ENCODE results near the gene FAM193B.
A peak's percentile ranks its signal among the peaks of the same experiment; 100 is the strongest.

FAM193B gene

DNA sequence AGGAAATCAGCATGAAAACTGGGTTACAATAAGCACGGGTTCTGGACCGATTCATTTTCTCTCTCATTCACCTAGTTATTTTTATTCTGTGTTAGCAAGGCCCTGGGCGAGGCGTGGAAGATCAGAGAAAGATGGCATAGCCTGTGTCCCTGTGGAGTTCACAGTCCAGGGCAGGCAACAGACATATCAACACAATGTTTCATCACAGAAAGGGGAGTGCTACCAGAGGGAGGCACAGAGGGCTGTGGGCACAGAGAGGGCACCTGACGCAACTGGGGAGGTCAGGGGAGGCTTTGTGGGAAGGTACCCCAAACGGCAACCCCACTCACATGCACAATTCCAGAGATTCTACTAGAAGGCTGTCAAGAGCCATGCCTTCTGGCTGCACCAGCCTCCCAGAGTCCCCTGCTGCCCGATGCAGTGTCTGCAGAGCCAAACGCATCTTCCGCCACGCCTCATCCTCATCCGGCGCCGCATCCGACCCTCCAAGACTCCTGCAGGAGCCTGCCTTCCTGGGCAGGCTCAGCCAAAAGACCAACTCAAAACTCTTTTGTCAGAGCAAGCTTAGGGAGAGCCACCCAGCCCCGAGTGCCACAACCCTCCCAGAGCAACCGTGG lies 1.4 kb downstream of the FAM193B start:
- Histone ChIP-seq H3K27me3 (no peaks in the 10 kb centered on the region), H3K27ac (peak overlapping the region; percentile 92 to 95), H3K4me3 (peak overlapping the region; percentile 98 to 100), H3K4me1 (peaks cover 0 to 46% (median 24%) of the 10 kb centered on the region in 4 donors), H3K36me3 (peaks cover 0 to 6% (median 0%) of the 10 kb centered on the region in 3 donors), H3K9me3 (no peaks in the 10 kb centered on the region)
- TF ChIP-seq CTCF (IDR thresholded peaks at IDR 0.05), result no peak
- intact Hi-C loops (cut with DNase I; ENCODE audit: low total_unique reads), result no loop called here
- no peak for DNase-seq

DNA sequence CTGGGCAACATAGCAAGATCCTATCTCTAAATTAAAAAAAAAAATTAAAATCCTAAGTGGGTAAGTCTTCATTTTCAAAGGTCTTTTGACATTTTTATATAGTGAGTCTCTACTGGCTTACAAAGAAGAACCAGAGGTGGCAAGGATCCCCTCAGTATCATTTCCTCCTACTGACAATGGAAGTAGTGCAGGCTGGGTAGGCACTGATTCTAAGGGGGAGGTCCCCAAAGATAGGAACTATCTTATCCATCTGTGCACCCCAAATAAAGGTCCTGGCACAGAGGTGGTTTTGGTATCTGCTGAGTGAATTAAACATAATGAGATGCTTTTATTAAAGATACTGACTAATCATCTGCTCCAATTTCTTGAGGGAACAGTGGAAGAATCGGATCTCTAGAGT lies 4.2 kb downstream of the FAM193B start:
- intact Hi-C loops (cut with DNase I; ENCODE audit: low total_unique reads), result no loop called here
- Histone ChIP-seq H3K4me3 (no peak overlapping the region), H3K27me3 (no peaks in the 10 kb centered on the region), H3K27ac (peak overlapping the region in 1 of 2 donors; percentile 10), H3K9me3 (no peaks in the 10 kb centered on the region), H3K4me1 (peaks cover 0 to 71% (median 47%) of the 10 kb centered on the region in 4 donors), H3K36me3 (peaks cover 0 to 6% (median 0%) of the 10 kb centered on the region in 3 donors)
- no peak for DNase-seq
- no peak for TF ChIP-seq CTCF (IDR thresholded peaks at IDR 0.05)

DNA sequence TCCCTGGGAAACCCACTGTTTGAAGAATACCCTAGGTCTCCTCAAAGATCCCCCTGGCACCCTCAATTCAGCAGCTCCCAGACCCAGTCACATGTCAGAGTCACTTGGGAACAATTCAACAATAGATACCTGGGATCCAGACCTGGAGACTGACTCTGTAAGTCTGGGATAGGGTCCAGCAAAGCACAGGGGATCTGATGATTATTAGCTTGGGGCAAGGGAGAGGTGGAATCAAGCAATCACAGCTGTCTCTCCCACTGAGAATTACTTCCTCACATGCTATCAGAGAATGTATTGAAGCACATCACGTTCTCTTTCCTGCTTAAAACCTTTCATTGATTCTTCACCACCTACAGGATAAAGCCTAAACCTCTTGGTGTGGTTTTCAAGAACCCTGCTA lies 5.9 kb downstream of the FAM193B start:
- H3K9me3 ChIP-seq, result no peaks in the 10 kb centered on the region
- intact Hi-C loops (cut with DNase I; ENCODE audit: low total_unique reads), result no loop called here
- H3K27ac ChIP-seq, result peak overlapping the region in 1 of 2 donors; percentile 51
- no peak for DNase-seq
- no peak for TF ChIP-seq CTCF (IDR thresholded peaks at IDR 0.05)
- no peaks in the 10 kb centered on the region for H3K27me3 ChIP-seq
- peaks cover 0 to 6% (median 0%) of the 10 kb centered on the region in 3 donors for H3K36me3 ChIP-seq
- peaks cover 0 to 87% (median 59%) of the 10 kb centered on the region in 4 donors for H3K4me1 ChIP-seq
- H3K4me3 ChIP-seq, result no peak overlapping the region

DNA sequence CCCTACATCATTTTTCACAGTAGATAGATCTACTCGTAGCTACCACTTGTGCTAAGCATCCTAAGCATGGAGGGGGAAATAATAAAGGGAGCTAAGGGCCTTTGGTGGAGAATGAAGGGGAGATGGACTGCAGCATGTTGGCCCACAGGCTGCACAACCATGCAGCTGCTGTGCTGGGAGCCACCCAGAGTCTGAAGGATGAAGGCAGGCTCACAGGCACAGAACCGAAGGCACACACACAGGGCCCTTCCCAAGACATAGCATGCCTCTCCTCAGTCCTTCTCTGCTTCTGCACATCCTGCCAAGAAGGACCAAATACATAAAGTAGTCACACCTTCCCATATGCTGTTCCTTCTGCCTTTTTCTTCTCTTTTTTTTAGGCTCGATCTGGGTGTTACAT lies 6.6 kb downstream of the FAM193B start:
- DNase-seq, result no peak
- H3K4me1 ChIP-seq, result peaks cover 0 to 87% (median 54%) of the 10 kb centered on the region in 4 donors
- H3K4me3 ChIP-seq, result no peak overlapping the region
- no peaks in the 10 kb centered on the region for H3K27me3 ChIP-seq
- no peak for TF ChIP-seq CTCF (IDR thresholded peaks at IDR 0.05)
- peaks cover 0 to 6% (median 0%) of the 10 kb centered on the region in 3 donors for H3K36me3 ChIP-seq
- intact Hi-C loops (cut with DNase I; ENCODE audit: low total_unique reads), result no loop called here
- peak overlapping the region; percentile 32 to 51 for H3K27ac ChIP-seq
- no peaks in the 10 kb centered on the region for H3K9me3 ChIP-seq

DNA sequence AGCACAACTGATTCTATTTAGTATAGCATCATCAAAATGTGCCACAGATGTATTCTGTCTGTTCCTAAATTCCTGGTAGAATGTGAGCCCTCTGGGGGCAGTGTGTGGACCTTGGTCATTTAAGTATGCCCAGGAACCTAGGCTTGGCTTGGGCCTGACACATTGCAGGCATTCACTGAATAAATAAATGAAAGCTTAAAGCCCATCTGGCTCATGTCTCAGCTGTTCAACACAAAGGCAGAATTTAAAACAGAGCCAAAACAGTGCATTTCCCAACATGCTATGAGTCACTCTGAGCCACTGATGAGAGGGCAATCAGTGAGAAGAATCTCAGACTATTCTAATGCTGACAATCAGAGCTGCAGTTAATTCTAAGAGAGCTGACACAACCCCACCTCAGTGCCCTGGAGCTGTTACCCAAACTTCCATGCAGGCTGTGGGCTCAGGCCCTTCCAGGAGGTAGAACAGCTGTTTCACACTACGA lies 8.1 kb downstream of the FAM193B start:
- H3K36me3 ChIP-seq, result peaks cover 0 to 6% (median 0%) of the 10 kb centered on the region in 3 donors
- no peak overlapping the region for H3K4me3 ChIP-seq
- no peaks in the 10 kb centered on the region for H3K9me3 ChIP-seq
- intact Hi-C loops (cut with DNase I; ENCODE audit: low total_unique reads), result no loop called here
- peak overlapping the region; percentile 71 to 83 for H3K27ac ChIP-seq
- peaks cover 0 to 79% (median 54%) of the 10 kb centered on the region in 4 donors for H3K4me1 ChIP-seq
- no peak for TF ChIP-seq CTCF (IDR thresholded peaks at IDR 0.05)
- DNase-seq, result peak; percentile 63 to 82
- H3K27me3 ChIP-seq, result no peaks in the 10 kb centered on the region
